Measurements from ENCODE around the gene ZNF805.
"Not testable (repeated sequence)": the region's sequence is repeated elsewhere in the genome, so short reads cannot be mapped to it uniquely, and the experiment has no call there.

The ZNF805 gene

DNA sequence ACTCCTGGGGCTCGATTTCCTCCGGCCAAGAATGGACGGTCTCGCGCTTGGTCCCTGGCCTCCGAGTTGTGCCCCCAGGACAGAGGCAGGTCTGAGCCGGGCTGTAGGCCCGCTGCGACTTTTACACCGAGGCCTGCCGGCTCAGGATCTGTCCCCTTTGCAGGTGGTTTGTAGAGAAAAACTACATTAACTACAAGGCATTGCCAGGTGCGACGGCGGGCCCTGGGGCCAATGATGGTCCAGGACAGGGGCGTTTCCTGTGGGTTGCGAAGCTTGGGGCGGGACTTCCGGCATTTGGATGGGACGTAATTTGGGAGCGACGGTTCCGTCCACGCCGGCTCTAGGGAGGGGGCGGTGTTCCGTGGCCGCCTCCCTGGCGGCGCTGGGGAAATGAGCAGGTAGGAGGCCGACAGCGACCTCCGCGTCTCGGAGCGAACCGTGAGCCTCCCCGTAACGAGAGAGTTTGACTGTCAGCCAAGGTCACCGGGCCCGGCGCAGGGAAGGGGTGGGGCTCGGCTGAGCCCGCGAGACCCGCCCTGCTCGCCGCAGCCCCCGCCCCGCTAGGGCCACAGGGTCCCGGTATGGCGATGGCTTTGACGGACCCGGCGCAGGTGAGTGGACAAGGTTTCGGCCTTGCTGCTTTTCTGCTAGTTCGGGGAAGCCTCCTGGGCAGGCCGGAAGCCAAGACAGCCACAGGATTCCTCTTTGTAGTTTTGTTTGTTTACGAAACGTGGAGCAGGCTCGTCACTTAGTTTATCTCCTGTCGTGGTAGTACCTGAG lies at the start of gene ZNF805:
Gene ZNF805, plus strand, starts transcription at position 322 of the 780 bp plus-strand sequence. Its CDS starts 260 bp downstream, at position 582.
- Mint-ChIP-seq H3K4me3 (peak within 1 kb of the TSS; percentile 92), H3K9me3 (no peaks in the 10 kb centered on the region), H3K27me3 (no peaks in the 10 kb centered on the region), H3K4me1 (ENCODE audit: low read depth) (peaks cover 27% of the 10 kb centered on the region), H3K27ac (peak within 1 kb of the TSS; percentile 96), H3K36me3 (ENCODE audit: low read depth) (peaks cover 45% of the 10 kb centered on the region)
- intact Hi-C loops (cut with micrococcal nuclease) = loop anchor here (1.0 kb wide), 2 partner anchors 40 to 123 kb away; partner anchors contain the start of genes TRAPPC2B, ZNF460 and ZNF547

DNA sequence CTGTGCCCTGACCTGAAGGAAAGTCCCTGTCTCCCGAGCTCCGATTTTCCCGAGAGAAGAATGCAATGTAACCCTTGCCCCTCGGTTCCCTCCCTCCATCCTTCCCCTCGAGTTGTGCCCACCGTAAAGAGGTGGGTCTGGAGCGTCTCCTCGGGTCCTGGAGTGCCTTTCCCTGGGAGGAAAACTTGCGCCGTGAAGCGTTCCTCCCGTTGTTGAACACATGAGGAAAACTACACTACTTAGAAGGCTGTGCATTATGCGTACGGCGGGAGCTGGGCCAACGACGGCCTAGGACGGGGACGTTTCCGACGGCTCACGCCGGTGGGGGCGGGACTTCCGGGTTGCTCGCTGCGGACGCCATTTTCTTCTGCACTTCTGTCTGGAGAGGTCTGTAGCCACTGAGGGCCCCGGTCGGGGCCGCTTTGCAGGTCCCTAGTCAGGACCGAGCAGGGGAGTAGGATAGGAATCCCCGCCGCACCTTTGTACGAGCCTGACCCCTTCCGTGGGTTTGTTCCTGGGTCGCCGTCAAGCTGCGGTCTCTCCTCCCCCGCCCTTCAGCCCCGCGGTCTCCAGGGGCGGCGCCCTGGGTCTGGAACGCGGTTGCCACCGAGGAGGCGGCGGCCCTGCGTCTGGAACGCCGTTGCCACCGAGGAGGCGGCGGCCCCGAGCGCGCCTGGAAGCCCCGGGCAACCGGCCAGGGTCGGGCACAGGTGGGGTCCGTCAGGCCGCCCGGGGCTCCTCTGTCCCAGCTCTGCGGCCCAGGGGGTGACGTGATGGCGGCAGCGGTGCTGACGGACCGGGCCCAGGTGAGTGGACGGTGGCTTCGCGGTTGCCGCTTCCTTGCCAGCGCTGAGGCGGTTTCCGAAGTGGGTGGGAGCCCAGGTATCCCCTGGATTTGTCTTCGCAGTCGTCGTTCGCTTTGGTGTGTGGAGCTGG lies 49.0 kb upstream of the ZNF805 start, which contains the start of gene ZNF264:
Gene ZNF264, plus strand, starts transcription at position 360 of the 936 bp plus-strand sequence. Its CDS starts 414 bp downstream, at position 774.
- Mint-ChIP-seq H3K4me1 (ENCODE audit: low read depth) (peaks cover 30% of the 10 kb centered on the region), H3K4me3 (peak within 1 kb of the TSS; percentile 88), H3K36me3 (ENCODE audit: low read depth) (peaks cover 64% of the 10 kb centered on the region), H3K27ac (peak within 1 kb of the TSS; percentile 91), H3K9me3 (peaks cover 50% of the 10 kb centered on the region), H3K27me3 (no peaks in the 10 kb centered on the region)
- intact Hi-C loops (cut with micrococcal nuclease) = no loop called here

DNA sequence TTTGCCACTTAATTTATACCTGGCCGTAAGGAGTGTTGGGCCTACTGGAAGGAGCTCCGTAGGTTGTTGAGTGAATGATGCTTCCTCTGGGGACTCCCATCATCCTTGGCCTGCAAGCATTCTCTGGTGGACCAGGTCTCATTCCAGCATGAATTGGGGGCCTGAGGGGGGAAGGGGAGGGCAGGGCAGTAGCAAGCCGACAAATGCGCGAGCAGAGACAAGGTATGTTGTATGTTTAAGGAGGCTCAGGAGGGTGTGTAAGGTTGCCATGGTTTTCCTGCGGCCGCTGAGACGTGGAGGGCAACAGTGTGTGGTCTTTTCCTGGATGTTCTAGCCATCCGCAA lies 48.4 kb upstream of the ZNF805 start:
- Mint-ChIP-seq H3K9me3 (peaks cover 54% of the 10 kb centered on the region), H3K4me1 (ENCODE audit: low read depth) (peaks cover 36% of the 10 kb centered on the region), H3K27ac (peak overlapping the region; percentile 91), H3K36me3 (ENCODE audit: low read depth) (peaks cover 71% of the 10 kb centered on the region), H3K27me3 (no peaks in the 10 kb centered on the region), H3K4me3 (peak overlapping the region; percentile 88)
- intact Hi-C loops (cut with micrococcal nuclease) = no loop called here

DNA sequence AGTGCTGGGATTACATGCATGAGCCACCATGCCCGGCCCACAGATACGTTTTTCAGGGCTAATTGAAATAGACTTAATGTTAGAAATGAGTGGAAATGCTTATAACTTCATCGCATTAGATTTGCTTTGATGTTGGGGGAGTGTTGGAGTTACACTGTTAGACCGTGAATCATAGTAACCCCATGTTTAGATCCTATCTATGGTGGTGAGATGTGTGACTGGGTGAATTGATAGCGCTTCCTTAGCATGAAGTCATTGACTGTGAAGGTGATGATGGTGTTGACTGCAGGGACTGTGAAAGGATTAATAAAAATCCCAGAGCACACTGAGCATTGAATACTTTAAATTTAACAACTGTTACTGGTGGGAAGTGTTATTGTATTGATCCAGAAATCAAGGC lies 47.4 kb upstream of the ZNF805 start:
- Mint-ChIP-seq H3K4me3 (peak overlapping the region; percentile 88), H3K27ac (no peak overlapping the region), H3K27me3 (no peaks in the 10 kb centered on the region), H3K9me3 (peaks cover 47% of the 10 kb centered on the region), H3K4me1 (ENCODE audit: low read depth) (peaks cover 36% of the 10 kb centered on the region), H3K36me3 (ENCODE audit: low read depth) (peaks cover 80% of the 10 kb centered on the region)
- intact Hi-C loops (cut with micrococcal nuclease) = no loop called here

DNA sequence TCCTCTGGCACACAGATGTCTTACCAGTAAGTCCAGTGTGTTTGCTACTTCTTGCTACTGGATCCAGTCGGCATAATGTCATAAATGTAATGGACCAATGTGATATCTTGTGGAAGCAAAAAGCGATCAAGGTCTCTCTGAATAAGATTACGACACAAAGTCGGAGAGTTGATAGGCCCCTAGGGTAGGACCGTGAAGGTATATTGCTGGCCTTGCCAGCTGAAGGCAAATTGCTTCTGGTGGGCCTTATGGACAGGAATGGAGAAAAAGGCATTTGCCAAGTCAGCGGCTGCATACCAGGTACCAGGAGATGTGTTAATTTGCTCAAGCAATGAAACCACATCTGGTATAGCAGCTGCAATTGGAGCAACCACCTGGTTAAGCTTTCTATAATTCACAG lies 42.6 kb upstream of the ZNF805 start:
- H3K4me3 Mint-ChIP-seq; H3K27me3 Mint-ChIP-seq; H3K27ac Mint-ChIP-seq; intact Hi-C loops (cut with micrococcal nuclease): not testable (repeated sequence)
- Mint-ChIP-seq H3K4me1 (ENCODE audit: low read depth) (peaks cover 25% of the 10 kb centered on the region), H3K9me3 (peaks cover 58% of the 10 kb centered on the region), H3K36me3 (ENCODE audit: low read depth) (peaks cover 100% of the 10 kb centered on the region)

DNA sequence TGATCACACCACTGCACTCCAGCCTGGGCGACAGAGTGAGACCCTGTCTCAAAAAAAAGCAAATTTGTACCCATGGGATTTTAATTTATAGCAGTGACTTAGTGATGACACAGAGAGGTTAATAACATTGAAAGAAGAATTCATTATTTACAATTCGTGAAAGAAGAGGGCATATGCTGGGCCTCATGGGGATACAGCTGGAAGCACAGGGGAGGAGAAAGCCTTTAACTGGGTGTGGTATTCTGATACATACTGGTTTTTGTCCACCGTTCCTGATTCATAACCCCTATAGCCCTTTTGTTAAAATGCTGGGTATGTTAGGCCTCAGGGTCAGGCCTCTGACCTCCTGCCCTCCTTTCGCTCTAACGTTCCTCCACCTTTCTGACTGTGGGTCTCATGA lies 38.3 kb upstream of the ZNF805 start:
- Mint-ChIP-seq H3K27ac (no peak overlapping the region), H3K9me3 (peaks cover 43% of the 10 kb centered on the region), H3K4me1 (ENCODE audit: low read depth) (peaks cover 12% of the 10 kb centered on the region), H3K27me3 (no peaks in the 10 kb centered on the region), H3K4me3 (no peak overlapping the region), H3K36me3 (ENCODE audit: low read depth) (peaks cover 100% of the 10 kb centered on the region)
- intact Hi-C loops (cut with micrococcal nuclease) = no loop called here

DNA sequence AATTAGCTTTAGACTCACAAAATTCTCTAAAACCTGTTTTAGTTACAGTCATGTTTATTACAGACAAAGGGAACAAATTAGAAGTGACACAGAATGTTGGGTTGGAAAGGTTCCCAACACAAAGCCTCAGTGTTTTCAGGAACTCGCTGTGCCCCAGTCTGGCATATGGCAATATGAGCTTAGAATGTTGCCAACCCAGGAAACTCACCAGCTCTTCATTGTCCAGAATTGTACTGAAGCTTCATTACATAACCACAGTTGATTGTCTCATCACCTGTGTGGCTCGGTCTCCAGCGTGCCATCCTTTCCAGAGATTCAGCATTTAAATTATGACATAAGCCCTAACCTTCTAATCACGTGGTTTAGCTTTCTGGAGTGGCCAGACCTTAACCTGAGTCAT lies 30.1 kb upstream of the ZNF805 start:
- H3K27ac Mint-ChIP-seq = no peak overlapping the region
- H3K4me1 Mint-ChIP-seq (ENCODE audit: low read depth) = no peaks in the 10 kb centered on the region
- H3K27me3 Mint-ChIP-seq = no peaks in the 10 kb centered on the region
- H3K36me3 Mint-ChIP-seq (ENCODE audit: low read depth) = peaks cover 94% of the 10 kb centered on the region
- intact Hi-C loops (cut with micrococcal nuclease) = no loop called here
- no peak overlapping the region for H3K4me3 Mint-ChIP-seq
- H3K9me3 Mint-ChIP-seq = peaks cover 37% of the 10 kb centered on the region

DNA sequence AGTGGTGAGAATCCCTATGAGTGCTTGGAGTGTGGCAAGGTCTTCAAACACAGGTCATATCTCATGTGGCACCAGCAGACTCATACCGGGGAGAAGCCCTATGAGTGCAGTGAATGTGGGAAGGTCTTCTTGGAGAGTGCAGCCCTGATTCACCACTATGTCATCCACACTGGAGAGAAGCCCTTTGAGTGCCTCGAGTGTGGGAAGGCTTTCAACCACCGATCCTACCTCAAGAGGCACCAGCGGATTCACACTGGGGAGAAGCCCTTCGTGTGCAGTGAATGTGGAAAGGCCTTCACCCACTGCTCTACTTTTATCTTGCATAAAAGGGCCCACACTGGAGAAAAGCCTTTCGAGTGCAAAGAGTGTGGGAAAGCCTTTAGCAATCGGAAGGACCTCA lies 28.3 kb upstream of the ZNF805 start:
- Mint-ChIP-seq H3K4me3 (no peak overlapping the region), H3K27ac (no peak overlapping the region), H3K9me3 (peaks cover 37% of the 10 kb centered on the region), H3K4me1 (ENCODE audit: low read depth) (no peaks in the 10 kb centered on the region), H3K27me3 (no peaks in the 10 kb centered on the region), H3K36me3 (ENCODE audit: low read depth) (peaks cover 86% of the 10 kb centered on the region)
- intact Hi-C loops (cut with micrococcal nuclease) = no loop called here

DNA sequence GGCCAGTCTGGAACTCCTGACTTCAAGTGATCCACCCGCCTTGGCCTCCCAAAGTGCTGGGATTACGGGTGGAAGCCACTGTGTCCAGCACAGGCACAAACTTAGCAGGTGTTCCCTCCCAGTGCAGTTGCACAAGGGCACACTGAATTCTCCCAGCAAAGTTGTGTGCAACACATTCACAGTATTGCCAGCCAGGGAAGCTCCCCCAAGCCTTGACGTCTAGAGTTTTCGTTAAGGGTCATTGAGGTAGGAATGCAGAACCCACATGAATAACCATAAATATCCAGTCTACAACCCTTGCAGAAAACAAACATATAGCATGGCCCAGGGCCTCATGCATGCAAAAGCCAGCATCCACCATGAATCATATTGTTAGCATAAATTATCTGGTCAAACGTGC lies 12.9 kb upstream of the ZNF805 start:
- H3K36me3 Mint-ChIP-seq (ENCODE audit: low read depth) = no peaks in the 10 kb centered on the region
- H3K27ac Mint-ChIP-seq = no peak overlapping the region

DNA sequence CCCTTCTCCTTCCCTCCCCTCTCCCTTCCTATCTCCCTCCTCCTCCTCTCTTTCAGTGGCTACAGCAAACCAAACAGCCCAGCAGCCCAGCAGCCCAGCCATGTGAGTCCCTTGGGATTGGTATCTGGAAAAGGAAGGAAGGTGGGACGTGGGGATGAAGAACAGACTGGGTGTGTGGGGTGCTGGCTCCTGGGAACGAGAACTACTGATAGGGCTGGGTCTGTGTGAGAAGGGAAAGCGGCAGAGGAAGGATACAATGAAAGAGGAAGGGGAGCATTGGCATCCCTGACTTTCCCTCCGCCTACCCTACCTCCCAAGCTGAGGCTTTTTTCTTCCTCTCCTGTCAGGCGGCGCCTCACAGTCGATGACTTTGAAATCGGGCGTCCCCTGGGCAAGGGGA lies 8.7 kb upstream of the ZNF805 start:
- Mint-ChIP-seq H3K27ac (no peak overlapping the region), H3K4me3 (no peak overlapping the region), H3K9me3 (no peaks in the 10 kb centered on the region), H3K4me1 (ENCODE audit: low read depth) (peaks cover 5% of the 10 kb centered on the region), H3K36me3 (ENCODE audit: low read depth) (no peaks in the 10 kb centered on the region), H3K27me3 (no peaks in the 10 kb centered on the region)
- intact Hi-C loops (cut with micrococcal nuclease) = no loop called here

More for the DNA sequence above, 12.9 kb upstream of the ZNF805 start:
- Mint-ChIP-seq H3K27me3 (no peaks in the 10 kb centered on the region), H3K9me3 (no peaks in the 10 kb centered on the region), H3K4me3 (no peak overlapping the region), H3K4me1 (ENCODE audit: low read depth) (peaks cover 5% of the 10 kb centered on the region)
- intact Hi-C loops (cut with micrococcal nuclease) = no loop called here

DNA sequence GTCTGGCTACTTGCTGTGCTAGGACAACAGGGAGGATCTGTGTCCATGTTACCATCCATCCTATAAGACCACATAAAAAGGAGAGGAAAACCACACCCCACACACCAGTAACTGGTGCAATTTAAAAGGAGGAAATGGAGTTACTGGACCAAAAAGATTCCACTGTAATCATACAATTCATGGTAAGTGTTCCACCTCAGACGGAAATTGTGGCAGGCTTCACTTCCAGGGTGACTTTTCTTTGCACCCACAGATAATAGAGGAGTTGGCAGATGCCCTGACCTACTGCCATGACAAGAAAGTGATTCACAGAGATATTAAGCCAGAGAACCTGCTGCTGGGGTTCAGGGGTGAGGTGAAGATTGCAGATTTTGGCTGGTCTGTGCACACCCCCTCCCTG lies 7.2 kb upstream of the ZNF805 start:
- no peaks in the 10 kb centered on the region for H3K27me3 Mint-ChIP-seq
- no peaks in the 10 kb centered on the region for H3K36me3 Mint-ChIP-seq (ENCODE audit: low read depth)
- peaks cover 5% of the 10 kb centered on the region for H3K4me1 Mint-ChIP-seq (ENCODE audit: low read depth)
- no peak overlapping the region for H3K4me3 Mint-ChIP-seq
- no peak overlapping the region for H3K27ac Mint-ChIP-seq
- intact Hi-C loops (cut with micrococcal nuclease) = no loop called here
- H3K9me3 Mint-ChIP-seq = no peaks in the 10 kb centered on the region

DNA sequence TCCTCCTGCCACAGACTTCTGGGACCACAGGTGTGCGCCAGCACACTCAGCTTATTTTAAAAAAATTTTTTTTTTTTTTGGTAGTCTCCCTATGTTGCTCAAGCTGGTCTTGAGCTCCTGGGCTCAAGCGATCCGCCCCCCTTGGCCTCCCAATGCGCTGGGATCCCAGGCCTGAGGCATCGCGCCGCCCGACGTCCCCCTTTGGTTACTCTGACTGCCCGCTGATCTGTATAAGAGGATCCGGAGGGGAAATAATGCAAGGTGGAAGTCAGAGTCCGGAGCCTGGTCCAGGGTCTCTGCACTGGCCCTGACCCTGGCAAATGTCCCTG lies 486 bp upstream of the ZNF805 start:
- intact Hi-C loops (cut with micrococcal nuclease) = loop anchor here (1.0 kb wide), 2 partner anchors 40 to 123 kb away; partner anchors contain the start of genes TRAPPC2B, ZNF460 and ZNF547
- Mint-ChIP-seq H3K36me3 (ENCODE audit: low read depth) (peaks cover 39% of the 10 kb centered on the region), H3K4me3 (peak overlapping the region; percentile 92), H3K9me3 (no peaks in the 10 kb centered on the region), H3K4me1 (ENCODE audit: low read depth) (peaks cover 27% of the 10 kb centered on the region), H3K27ac (peak overlapping the region; percentile 96), H3K27me3 (no peaks in the 10 kb centered on the region)

DNA sequence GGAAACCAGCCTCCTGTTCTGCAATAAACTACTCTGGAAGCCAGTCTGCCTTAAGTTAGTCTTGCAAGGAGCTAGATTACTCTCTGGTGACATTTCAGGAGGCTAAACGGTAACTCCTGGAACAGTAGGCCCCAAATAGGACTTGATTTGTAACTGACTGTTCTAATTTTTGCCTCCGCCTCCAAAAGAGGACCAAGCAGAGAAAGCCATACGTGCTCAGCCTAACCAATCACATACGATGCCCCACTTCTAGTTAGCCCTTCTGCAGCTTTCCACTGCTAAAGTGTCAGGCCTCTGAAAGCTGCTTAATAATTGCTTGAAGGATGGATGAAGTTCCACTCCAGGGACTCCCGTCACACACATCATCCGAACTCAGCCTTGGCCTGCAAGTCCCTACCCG lies 744 bp downstream of the ZNF805 start:
- H3K36me3 Mint-ChIP-seq (ENCODE audit: low read depth) = peaks cover 52% of the 10 kb centered on the region
- H3K4me1 Mint-ChIP-seq (ENCODE audit: low read depth) = peaks cover 27% of the 10 kb centered on the region
- H3K9me3 Mint-ChIP-seq = no peaks in the 10 kb centered on the region
- H3K27me3 Mint-ChIP-seq = no peaks in the 10 kb centered on the region
- H3K27ac Mint-ChIP-seq = peak overlapping the region; percentile 96
- intact Hi-C loops (cut with micrococcal nuclease) = no loop called here
- H3K4me3 Mint-ChIP-seq = peak overlapping the region; percentile 92

DNA sequence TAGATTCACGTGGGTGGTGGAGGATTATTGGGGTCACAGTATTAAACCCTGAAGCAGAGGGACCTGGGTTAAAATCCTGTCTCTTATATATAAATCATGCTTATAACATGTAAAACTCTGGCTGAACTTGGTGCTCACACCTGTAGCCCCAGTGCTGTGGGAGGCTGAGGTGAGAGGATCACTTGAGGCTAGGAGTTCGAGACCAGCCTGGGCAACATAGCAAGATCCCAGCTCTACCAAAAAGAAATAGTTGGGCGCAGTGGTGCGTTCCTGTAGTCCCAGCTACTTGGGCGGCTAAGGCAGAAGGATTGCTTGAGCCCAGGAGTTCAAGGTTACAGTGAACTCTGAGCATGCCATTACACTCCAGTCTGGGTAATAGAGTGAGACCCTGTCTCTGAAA lies 2.4 kb downstream of the ZNF805 start:
- no peaks in the 10 kb centered on the region for H3K9me3 Mint-ChIP-seq
- H3K27me3 Mint-ChIP-seq = no peaks in the 10 kb centered on the region
- peaks cover 68% of the 10 kb centered on the region for H3K36me3 Mint-ChIP-seq (ENCODE audit: low read depth)
- H3K4me3 Mint-ChIP-seq = no peak overlapping the region
- peaks cover 27% of the 10 kb centered on the region for H3K4me1 Mint-ChIP-seq (ENCODE audit: low read depth)
- intact Hi-C loops (cut with micrococcal nuclease) = no loop called here
- H3K27ac Mint-ChIP-seq = no peak overlapping the region
